ENCODE measurements around the gene GLUL. TPM values are rescaled to one million over a fixed set of nuclear protein-coding genes. Genes with fewer than 3 reads are reported as not detected.
"Not testable (repeated sequence)": the region's sequence is repeated elsewhere in the genome, so short reads cannot be mapped to it uniquely, and the experiment has no call there.

Gene GLUL
- total RNA-seq, 2 experiments from 2014 or later: 25.2 to 28.4 TPM

DNA sequence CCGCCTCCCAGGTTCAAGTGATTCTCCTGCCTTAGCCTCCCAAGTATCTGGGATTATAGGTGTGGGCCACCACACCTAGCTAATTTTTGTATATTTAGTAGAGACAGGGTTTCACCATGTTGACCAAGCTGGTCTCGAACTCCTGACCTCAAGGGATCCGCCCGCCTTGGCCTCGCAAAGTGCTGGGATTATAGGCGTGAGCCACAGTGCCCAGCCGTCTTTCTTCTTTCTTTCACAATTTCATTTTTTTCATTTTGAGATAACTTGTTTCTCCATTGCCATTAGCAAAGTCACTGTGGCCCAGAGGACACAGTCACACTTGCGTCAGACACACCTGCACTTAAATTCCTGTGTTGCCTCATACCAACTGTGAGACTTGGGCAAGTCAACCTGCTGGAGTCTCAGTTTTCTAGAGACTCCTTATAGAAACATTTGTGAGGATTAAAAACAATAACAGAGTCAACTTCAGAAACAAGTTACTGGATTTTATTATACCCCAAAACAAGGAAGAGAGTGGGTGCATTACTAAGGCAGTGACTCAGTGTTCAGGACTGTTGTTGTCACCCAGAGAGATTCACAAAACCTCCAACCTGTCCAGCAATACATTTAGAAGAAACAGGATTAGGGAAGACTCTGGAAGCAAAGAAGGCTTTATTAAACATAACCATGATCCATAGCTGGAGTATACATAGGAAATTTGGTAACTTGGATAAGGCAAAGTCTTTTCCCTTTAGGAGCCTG lies 6.2 kb upstream of the GLUL start:
- CTCF ChIA-PET: interaction anchor here (1.3 to 7.0 kb wide), 3 partner anchors 254 to 316 kb away, joined by 5 to 64 read pairs (median 7); no protein-coding TSS in a partner anchor

DNA sequence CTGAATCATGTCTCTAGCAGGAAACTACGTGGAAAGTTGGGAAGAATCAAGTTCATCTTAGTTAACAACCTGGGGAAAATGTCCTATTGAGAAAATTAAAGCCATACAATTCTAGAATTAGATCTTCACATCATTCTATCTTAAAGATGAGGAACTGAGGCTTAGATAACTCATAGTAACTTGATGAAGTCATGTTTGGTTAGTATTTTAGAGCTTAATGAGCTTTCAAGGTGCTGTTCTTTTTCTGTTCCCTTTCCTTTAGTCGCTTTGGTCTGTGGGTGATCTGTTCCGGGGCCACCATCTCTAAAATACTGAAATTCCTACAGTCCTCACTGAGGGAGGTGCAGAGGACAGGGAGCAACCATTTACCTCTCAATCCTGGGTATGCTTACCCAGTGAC lies 4.3 kb upstream of the GLUL start:
- POLR2A ChIA-PET: no interaction called here

More for the DNA sequence above, 6.2 kb upstream of the GLUL start:
- POLR2A ChIA-PET: no interaction called here

DNA sequence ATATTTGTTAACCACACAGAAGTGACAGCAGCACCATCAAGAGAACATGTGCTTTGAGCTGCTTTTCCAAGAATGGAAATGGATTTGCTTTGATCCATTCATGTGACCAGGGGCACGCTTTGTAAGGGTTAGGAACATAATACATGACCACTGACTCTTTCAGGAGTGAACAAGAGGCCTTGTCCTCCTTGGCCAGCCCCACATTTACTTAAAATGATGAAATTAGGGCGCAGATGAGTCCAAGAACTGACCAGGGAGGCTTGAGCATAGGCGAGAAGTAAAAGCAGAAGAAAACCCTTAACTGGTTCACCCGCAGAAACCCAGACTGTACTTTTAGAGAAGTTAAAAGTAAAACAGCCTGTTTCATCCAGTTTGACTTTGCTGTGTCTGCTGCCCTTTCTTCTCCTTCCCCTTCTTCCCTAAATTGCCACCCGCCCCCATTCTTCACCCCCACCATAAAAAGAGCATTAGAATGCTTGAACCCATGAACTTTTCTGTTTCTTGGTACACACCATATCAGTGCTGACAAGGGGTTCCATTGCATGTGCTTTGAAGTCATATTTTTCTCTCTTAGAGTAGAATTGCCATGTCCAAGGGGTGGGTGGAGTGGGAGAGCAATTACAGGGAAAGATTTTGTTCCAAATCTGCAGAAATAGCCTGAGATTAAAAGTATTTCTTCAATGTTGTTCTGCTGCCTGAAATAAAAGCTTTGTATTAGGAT lies 2.6 kb upstream of the GLUL start:
- CTCF ChIA-PET: interaction anchor here (0.6 to 7.0 kb wide), 4 partner anchors 97 to 388 kb away, joined by 3 to 64 read pairs (median 4); no protein-coding TSS in a partner anchor
- POLR2A ChIA-PET: interaction anchor here (0.6 kb wide), 1 partner anchor 1185 kb away, joined by 3 read pairs; no protein-coding TSS in a partner anchor

More for the DNA sequence above, 4.3 kb upstream of the GLUL start:
- CTCF ChIA-PET: interaction anchor here (1.0 to 7.0 kb wide), 5 partner anchors 9 to 311 kb away, joined by 4 to 64 read pairs (median 6); no protein-coding TSS in a partner anchor

DNA sequence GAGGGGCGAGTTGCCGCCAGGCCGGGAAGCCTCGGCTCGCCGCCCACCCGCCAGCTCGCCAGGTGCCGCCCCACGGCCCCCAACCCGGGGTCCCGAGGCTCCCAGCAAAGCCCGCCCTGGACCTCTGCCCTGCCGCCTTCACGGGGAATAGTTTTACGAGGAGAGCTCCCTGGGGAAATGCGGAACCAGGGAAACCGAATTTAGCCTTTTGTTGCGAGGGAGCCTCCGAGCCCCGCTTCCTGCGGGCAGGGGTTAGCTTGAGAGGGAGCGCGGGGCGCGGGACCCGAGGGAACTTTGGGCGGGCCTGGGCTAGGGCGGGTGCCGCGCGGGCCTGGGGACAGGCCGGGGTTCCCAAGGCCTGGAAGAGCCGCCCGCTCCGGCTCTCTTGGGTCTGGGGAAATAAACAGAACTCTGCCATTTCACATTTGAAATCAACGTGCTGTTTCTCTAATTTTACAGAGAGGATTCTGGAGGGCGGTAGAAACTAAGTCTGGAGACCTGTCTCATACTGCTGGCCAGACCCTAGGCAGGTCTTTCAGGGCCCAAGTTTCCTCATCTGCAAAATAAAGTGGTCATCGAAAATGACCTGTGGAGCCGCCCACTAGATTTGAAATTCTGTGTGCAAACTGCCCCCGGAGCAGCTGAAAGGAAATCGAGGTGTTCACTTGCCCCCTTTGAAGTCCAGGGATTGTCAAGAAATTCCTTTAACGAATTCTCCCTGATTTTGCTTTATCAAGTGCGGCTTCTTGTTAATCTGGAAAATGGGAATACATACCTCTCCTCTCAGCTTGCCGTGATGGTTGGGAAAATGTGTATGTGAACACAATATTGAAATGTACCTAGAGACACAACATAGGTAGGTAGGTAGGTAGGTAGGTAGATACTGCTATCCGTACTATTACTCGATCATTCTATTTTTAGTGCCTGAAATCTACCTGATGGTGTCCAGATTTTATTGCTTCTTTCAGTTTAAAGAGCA lies 749 bp upstream of the GLUL start:
- CTCF ChIA-PET: interaction anchor here (7.0 kb wide), 1 partner anchor 248 kb away, joined by 64 read pairs; no protein-coding TSS in a partner anchor
- POLR2A ChIA-PET: no interaction called here

DNA sequence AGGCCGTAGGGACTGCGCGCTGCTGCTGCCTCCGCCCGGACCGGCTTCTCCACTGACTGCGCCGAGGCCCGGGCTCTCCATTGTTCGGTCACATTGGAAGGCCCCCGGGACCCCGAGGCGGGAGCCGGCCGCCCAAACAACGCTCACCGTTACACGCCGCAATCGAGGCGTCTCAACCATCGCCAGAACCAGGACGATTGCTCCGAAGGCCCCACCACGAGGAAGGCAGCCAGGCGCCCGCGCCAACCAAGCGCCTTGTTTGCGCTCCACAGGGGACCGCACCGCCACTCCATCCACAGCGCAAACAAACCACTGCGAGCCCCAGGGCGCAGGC lies 595 bp downstream of the GLUL start:
- ChIA-PET POLR2A (no interaction called here), CTCF (no interaction called here)

DNA sequence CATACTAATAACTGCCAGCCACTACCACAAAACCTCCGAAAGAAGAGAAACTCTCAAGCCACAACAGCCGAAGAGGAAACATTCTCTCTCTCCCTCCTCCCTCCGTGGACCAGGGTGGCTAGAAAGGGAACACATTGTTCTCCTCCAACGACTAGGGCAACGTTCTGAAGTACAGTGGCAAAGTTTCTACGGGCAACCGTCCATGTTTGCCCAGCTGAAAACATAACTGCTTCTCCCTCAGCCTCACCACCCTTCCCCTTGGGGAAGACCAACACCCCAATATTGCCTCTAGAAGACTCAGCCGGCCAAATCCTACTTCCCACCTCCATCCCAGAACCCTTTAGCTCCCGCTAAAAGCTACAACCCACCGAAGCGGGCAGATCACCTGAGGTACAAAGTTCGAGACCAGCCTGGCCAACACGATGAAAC lies 2.0 kb downstream of the GLUL start:
- POLR2A ChIA-PET: no interaction called here
- CTCF ChIA-PET: interaction anchor here (0.7 to 1.0 kb wide), 2 partner anchors 14 to 260 kb away, joined by 3 read pairs; no protein-coding TSS in a partner anchor

DNA sequence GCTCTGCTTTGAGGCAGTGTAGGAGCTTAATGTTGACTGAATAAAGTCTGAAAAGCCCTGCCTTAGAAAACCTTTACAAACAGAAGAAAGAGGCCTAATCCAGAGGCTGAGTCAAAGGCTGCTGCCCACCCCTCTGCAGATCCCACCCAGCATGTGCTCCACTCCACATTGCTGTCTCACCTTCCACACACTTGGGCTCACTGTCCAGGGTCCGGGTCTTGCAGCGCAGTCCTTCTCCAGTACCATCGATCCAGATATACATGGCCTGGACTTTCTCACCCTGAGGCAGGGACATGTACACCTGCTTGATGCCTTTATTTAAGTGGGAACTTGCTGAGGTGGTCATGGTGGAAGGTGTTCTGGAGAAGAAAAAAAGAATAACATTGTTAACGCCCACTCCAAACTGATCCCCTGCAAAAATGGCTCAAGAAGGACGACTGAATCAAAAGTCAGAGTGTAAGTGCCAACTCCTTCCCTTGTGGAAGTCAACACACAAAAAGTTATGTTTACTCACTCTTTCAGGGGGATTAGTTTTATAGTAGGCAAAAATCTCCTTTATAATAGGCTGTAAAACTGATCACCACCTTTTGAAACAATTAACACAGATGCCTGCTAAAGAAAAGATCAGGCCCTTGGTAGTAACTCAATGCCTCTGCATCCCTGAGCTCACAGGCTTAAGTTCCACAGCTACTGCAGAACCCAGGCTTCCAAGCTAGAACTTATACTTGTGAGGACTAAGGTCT lies 3.0 kb downstream of the GLUL start:
- ChIA-PET CTCF (interaction anchor here (0.7 to 1.0 kb wide), 2 partner anchors 13 to 259 kb away, joined by 3 read pairs; no protein-coding TSS in a partner anchor), POLR2A (no interaction called here)

DNA sequence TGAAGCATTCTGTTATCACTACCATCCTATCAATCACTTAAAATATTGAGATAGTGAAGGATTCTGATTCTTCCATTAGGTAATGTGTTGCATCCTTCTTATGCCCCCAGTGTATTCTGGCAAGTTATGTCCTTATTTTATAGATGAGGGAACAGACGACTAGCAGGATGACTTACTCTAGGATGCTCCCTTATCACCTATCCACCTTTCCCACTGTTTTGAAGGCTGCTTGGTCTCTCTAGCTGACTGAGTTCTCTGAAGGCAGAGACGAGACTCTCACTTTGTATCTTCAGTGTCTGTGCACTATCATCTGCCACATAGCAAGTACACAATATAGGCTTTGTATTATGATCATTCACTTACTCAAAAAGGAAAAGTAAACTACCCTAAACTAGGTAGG lies 4.0 kb downstream of the GLUL start:
- CTCF ChIA-PET: interaction anchor here (1.8 kb wide), 1 partner anchor 9 kb away, joined by 7 read pairs; no protein-coding TSS in a partner anchor
- POLR2A ChIA-PET: no interaction called here

DNA sequence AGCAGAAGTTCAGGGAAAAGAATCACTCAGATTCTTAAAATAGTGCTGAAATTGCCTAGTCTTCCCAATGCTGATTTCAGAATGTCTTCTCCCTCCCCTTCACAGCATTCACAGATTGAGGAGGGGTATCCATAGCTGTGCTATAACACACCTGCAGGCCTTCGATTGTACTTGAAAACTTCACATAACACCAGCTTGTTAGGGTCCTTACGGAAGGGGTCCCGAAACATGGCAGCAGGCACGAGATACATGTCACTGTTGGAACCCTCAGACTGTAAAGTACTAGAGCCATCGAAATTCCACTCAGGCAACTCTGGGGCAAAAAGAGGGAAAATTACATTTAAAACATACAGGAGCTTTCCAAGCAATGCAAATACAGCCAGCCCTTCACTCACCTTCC lies 4.6 kb downstream of the GLUL start:
- CTCF ChIA-PET: interaction anchor here (1.8 kb wide), 1 partner anchor 9 kb away, joined by 7 read pairs; no protein-coding TSS in a partner anchor

DNA sequence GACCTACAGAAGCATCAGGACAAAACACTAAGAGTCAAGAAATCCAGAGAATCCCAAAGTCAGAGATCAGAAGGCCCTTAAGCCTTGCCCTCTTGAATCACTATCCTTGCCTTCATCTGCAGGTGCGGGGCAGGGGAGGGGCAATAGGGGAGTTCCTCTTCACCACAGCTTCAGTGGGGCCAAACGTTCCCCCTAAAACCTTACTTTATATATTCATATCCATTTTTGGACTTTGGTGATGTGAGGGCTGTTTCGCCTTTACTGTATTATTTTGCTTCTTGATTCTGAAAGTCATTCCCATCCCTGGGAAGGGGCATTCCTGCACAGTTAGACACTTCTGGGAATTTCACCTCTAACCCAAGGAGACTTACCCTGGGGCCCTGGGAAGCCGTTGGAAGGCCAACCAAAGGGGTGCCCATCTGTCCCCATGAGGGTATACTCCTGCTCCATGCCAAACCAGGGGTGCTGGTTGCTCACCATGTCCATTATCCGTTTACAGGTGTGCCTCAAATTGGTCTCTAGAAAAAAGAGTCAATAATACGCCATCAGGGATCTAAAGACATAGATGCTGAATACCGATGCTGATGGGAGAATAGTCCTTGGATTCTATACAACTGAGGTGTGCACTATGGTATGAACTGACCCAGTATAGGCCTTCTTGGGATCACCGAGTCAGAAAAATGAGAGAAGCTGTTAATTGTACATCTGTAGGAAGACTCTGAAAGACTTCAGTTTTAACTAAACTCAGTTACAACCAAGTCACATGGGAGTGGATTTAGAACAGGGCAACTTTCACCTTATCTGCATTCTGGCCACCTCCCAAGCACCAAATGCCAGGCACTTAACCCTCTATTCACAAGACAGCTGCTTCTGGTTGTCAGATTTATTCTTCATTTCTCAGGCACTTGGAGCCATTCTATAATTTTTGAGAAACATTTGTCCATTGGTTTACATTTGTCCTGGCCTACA lies 5.4 kb downstream of the GLUL start:
- CTCF ChIA-PET: interaction anchor here (1.8 kb wide), 1 partner anchor 10 kb away, joined by 7 read pairs; no protein-coding TSS in a partner anchor
- POLR2A ChIA-PET: no interaction called here

More for the DNA sequence above, 4.6 kb downstream of the GLUL start:
- POLR2A ChIA-PET: no interaction called here

DNA sequence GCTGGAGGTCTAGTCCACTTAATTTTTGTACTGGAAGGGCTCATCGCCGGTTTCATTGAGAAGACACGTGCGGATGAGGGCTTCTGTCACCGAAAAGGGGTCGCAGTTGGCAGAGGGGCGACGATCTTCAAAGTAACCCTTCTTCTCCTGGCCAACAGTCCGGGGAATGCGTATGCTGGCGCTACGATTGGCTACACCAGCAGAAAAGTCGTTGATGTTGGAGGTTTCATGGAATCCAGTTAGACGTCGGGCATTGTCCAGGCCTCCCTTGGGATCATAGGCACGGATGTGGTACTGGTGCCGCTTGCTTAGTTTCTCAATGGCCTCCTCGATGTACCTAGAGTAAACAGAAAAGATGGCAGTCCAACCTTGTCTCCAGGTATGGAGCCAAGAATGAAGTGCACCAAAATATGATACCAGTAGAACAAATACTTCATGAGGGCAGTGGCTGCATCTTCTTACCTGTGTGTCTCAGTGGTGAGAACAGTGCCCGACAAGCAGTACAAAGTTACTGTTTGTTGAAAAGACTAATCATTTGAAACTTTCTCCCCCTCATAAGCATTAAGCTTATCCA lies 7.1 kb downstream of the GLUL start:
- ChIA-PET CTCF (no interaction called here), POLR2A (no interaction called here)

DNA sequence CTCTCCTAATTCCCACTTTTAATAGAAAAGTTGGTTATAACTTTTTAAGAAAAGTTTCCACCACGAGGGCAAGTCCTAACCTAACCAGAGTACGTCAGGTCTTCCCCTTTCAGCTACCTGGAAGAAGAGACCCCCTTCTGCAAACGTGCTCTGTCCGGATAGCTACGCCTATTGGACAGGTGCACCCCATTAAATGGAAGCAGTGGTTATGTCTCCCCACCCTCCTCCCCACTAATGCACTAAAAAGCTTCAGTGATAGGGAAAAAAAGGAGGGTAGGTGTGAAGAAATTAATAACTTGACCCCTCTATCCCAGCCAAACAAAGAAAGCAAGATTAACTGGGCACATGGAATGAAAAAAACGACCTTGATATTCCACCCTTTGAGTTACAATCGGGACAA lies 7.7 kb downstream of the GLUL start:
- CTCF ChIA-PET: no interaction called here
- POLR2A ChIA-PET: interaction anchor here (0.5 kb wide), 1 partner anchor 136 kb away, joined by 6 read pairs; no protein-coding TSS in a partner anchor

DNA sequence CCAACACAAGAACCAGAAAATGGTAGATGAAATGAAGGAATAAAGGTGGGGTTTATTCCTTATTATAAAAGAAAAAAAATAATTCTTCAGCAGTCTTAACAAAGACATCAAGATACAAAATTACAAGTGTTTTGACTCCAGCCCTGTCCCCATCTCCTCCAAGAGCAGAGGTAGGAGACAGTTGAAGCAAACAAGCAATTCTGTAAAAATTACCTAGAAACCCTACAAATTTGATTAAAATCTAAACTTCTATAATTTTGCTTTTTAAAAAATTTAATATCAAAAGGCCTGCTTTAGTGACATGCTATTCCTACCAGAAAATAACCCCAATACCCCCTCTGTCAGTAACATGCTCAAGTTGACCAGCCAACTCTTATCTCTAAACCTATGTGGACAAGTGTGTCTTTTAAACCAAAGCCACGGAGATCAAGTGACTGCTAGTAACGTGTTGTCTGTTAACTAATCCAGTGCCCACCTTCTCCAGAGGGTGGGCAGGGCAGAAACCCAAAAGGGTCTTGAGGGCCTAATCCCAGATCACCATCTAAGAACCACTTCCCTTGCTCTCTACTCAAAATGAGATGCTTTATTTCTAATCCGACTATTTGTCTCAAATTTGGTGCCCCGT lies 8.4 kb downstream of the GLUL start:
- POLR2A ChIA-PET: interaction anchor here (0.5 kb wide), 1 partner anchor 135 kb away, joined by 6 read pairs; no protein-coding TSS in a partner anchor

DNA sequence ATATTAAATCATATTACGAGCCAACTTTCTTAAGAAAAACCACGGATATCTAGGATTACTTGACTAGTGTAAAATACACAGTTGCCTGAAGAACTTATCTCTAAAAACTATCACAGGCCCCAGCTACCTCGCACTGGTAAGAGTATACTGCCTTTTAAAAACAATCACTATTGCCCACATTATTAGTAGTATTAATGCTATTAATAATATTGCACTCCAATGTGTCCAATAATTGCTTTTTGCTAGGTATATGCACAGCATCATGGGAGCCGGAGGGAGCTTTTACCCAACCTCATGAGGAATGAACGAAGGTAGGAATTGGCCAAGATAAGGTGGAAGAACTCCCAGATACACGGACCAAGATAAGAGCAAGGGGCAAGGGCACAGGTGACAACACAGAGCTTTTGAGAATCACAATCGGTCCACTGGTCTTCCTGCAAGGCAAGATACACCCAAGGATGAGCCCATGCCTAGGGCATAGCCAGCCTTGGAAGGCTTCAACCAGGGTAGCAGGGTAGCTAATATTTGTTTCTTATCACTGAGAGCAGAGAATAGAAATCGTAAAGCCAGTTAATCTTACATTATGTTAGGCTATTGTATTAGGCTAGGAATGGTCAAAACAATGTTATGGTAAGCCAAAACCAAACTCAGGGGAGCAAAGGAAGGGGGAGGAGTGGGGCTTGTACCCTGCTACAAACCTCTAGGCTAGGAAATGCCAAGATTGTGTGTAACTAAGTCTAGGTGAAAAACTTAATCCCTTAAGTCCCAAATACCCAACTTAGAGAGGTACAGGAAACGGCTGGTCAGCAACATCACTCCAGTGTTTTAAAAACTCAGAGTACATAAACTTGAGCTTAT lies 9.4 kb downstream of the GLUL start:
- ChIA-PET POLR2A (no interaction called here), CTCF (interaction anchor here (0.5 to 1.6 kb wide), 2 partner anchors 239 to 899 kb away, joined by 3 read pairs; partner anchors contain the start of gene CACNA1E)

More for the DNA sequence above, 8.4 kb downstream of the GLUL start:
- CTCF ChIA-PET: no interaction called here

DNA sequence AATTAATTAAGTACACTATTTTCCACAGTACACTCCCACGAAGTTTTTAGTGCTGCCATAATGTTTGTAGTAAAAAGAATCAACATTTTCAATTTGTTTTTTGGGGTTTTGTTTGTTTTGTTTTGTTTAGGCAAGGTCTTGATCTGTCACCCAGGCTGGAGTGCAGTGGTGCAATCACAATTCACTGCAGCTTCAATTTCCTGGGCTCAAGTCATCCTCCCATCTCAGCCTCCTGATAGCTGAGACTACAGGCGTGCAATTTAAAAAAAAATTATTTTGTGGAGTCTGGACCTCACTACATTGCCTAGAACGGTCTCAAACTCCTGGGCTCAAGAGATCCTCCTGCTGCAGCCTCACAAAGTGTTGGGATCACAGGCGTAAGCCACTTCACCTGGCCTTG lies 11.4 kb downstream of the GLUL start:
- POLR2A ChIA-PET: no interaction called here
- CTCF ChIA-PET: interaction anchor here (1.0 to 1.6 kb wide), 2 partner anchors 237 kb away, joined by 3 read pairs; no protein-coding TSS in a partner anchor

DNA sequence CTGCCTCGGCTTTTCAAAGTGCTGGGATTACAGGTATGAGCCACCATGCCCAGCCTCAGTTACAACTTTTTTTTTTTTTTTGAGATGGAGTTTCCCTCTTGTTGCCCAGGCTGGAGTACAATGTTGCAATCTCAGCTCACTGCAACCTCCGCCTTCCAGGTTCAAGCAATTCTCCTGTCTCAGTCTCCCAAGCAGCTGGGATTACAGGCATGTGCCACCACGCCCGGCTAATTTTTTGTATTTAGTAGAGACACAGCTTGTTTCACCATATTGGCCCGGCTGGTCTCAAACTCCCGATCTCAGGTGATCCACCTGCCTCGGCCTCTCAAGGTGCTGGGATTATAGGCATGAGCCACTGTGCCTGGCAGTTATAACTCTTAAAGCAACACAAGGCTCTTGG lies 11.8 kb downstream of the GLUL start:
- CTCF ChIA-PET: interaction anchor here (1.0 kb wide), 1 partner anchor 236 kb away, joined by 3 read pairs; no protein-coding TSS in a partner anchor
- POLR2A ChIA-PET: not testable (repeated sequence)

Data from activated CD8-positive, alpha-beta memory T cell treated with anti-CD3 and anti-CD28 coated beads for 36 hours (primary cell).